Right ventricle myocardium inferior (tissue), 1 donor: ENCODE results near the gene KIAA1217. TPM values are rescaled to one million over a fixed set of nuclear protein-coding genes. Genes with fewer than 3 reads are reported as not detected.

Experiments used
- ATAC-seq: fragments of 200-7000 bp; cut with Tn5 transposase; one replicate; pipeline ENCODE4 v1.9.1; 2020; ENCODE audit warnings: mild to moderate bottlenecking, moderate library complexity
- DNase-seq: peaks from one replicate; pipeline ENCODE4 v3.0.0; 2021; ENCODE audit errors: missing footprints
- intact Hi-C: fragments of 100-400 bp; cut with DNase I; formaldehyde crosslinking; loops from one replicate; pipeline ENCODE4 v1.11.0; 2022
- total RNA-seq: library from RNA; stranded (reverse); fragmentation: NEBNext Ultra II Directional; extraction: Animal tissue kit (Norgen Biotek cat#: 25700); gene quantifications from one replicate; pipeline ENCODE4 v1.2.1, GENCODE V29; 2021
- donor health status: DM: no; HTN: yes; CAD: no; lungs with severe emphysema.

KIAA1217 gene
- total RNA-seq, 1 donor from 2014 or later = 45.0 TPM

GRCh38 chr10:24207341-24207740 lies 1.6 kb upstream of the KIAA1217 start:
- intact Hi-C loops = loop anchor here (2.0 to 5.0 kb wide), 2 partner anchors 100 to 153 kb away; no protein-coding TSS in a partner anchor
- DNase-seq (no peak), ATAC-seq (no peak)

GRCh38 chr10:24207781-24208611 lies 942 bp upstream of the KIAA1217 start:
- ATAC-seq (peak; percentile 56), DNase-seq (no peak)
- intact Hi-C loops = loop anchor here (2.0 to 5.0 kb wide), 2 partner anchors 99 to 153 kb away; no protein-coding TSS in a partner anchor

GRCh38 chr10:24209432-24209771 lies 464 bp downstream of the KIAA1217 start:
- no peak for ATAC-seq
- intact Hi-C loops = loop anchor here (5.0 kb wide), 1 partner anchor 98 kb away; no protein-coding TSS in a partner anchor
- DNase-seq = no peak

GRCh38 chr10:24209946-24210491 lies 1.1 kb downstream of the KIAA1217 start:
- peak; percentile 9 for ATAC-seq
- intact Hi-C loops = loop anchor here (5.0 kb wide), 1 partner anchor 97 kb away; no protein-coding TSS in a partner anchor

GRCh38 chr10:24210501-24210900 lies 1.6 kb downstream of the KIAA1217 start:
- DNase-seq (no peak), ATAC-seq (no peak)
- intact Hi-C loops = no loop called here

More at GRCh38 chr10:24209946-24210491, 1.1 kb downstream of the KIAA1217 start:
- no peak for DNase-seq

GRCh38 chr10:24213266-24213665 lies 4.3 kb downstream of the KIAA1217 start:
- ATAC-seq = no peak
- DNase-seq = no peak
- intact Hi-C loops = no loop called here

GRCh38 chr10:24213881-24214280 lies 4.9 kb downstream of the KIAA1217 start:
- intact Hi-C loops = no loop called here
- ATAC-seq (no peak), DNase-seq (no peak)

- intact Hi-C loops = loop anchor here (5.0 kb wide), 1 partner anchor 43 kb away; no protein-coding TSS in a partner anchor
- no peak for DNase-seq
- ATAC-seq = peak; percentile 30
Observed at GRCh38 chr10:24214762-24215161, 5.8 kb downstream of the KIAA1217 start.

GRCh38 chr10:24215196-24215595 lies 6.3 kb downstream of the KIAA1217 start:
- ATAC-seq (peak; percentile 48), DNase-seq (no peak)
- intact Hi-C loops = loop anchor here (5.0 kb wide), 1 partner anchor 42 kb away; no protein-coding TSS in a partner anchor

GRCh38 chr10:24215603-24216002 lies 6.7 kb downstream of the KIAA1217 start:
- intact Hi-C loops = loop anchor here (5.0 kb wide), 1 partner anchor 42 kb away; no protein-coding TSS in a partner anchor
- DNase-seq = no peak
- ATAC-seq = no peak

GRCh38 chr10:24219963-24220362 lies 11.0 kb downstream of the KIAA1217 start:
- intact Hi-C loops = loop anchor here (5.0 kb wide), 1 partner anchor 37 kb away; no protein-coding TSS in a partner anchor

GRCh38 chr10:24223341-24223740 lies 14.4 kb downstream of the KIAA1217 start:
- no peak for ATAC-seq
- intact Hi-C loops = no loop called here
- no peak for DNase-seq

More at GRCh38 chr10:24219963-24220362, 11.0 kb downstream of the KIAA1217 start:
- ATAC-seq (no peak), DNase-seq (no peak)

- ATAC-seq = peak; percentile 52
- no peak for DNase-seq
- intact Hi-C loops = no loop called here
Observed at GRCh38 chr10:24223953-24224352, 15.0 kb downstream of the KIAA1217 start.

GRCh38 chr10:24228642-24229041 lies 19.7 kb downstream of the KIAA1217 start:
- intact Hi-C loops = no loop called here
- no peak for DNase-seq
- ATAC-seq = no peak

GRCh38 chr10:24229909-24230308 lies 21.0 kb downstream of the KIAA1217 start:
- intact Hi-C loops = no loop called here
- DNase-seq (no peak), ATAC-seq (no peak)

GRCh38 chr10:24231200-24231599 lies 22.3 kb downstream of the KIAA1217 start:
- intact Hi-C loops = no loop called here
- no peak for ATAC-seq
- no peak for DNase-seq

GRCh38 chr10:24234784-24235183 lies 25.8 kb downstream of the KIAA1217 start:
- intact Hi-C loops = no loop called here
- ATAC-seq (no peak), DNase-seq (no peak)

- intact Hi-C loops = no loop called here
- ATAC-seq (no peak), DNase-seq (no peak)
Observed at GRCh38 chr10:24235471-24235870, 26.5 kb downstream of the KIAA1217 start.

- DNase-seq (no peak), ATAC-seq (no peak)
- intact Hi-C loops = no loop called here
Observed at GRCh38 chr10:24237801-24238395, 29.0 kb downstream of the KIAA1217 start.
